ENCODE measurements around the gene METTL16. TPM values are rescaled to one million over a fixed set of nuclear protein-coding genes. Genes with fewer than 3 reads are reported as not detected.

The METTL16 gene
- total and polyA plus RNA-seq, 2 of the 8 experiments (the other 6 are each of a cell fraction or from before 2014, with no cell fraction given), result 22.8 to 59.4 TPM

- no peak overlapping the region for H2AK5ac ChIP-seq (ENCODE audit: low read depth, low read length)
- no peaks in the 10 kb centered on the region for H3K79me2 ChIP-seq (ENCODE audit: control insufficient read depth in 1 of 2, insufficient read depth in 2 of 2, low read length in 2 of 2)
- CTCF ChIA-PET (ENCODE audit: partially characterized antibody), result interaction anchor here (1.7 kb wide), 1 partner anchor 10 kb away, joined by 7 read pairs; no protein-coding TSS in a partner anchor
- H4K91ac ChIP-seq (replicated peaks; ENCODE audit: insufficient read length, low read length), result no peak overlapping the region
- DNase-seq (ENCODE audit: low read depth in 1 of 2, low spot score in 2 of 2), result no peak
- H3K27me3 ChIP-seq (replicated peaks in 1 of 4; ENCODE audit: control insufficient read depth in 3 of 4, extremely low read depth in 1 of 4, insufficient read depth in 3 of 4, low read length in 3 of 4), result no peaks in the 10 kb centered on the region
- no peak overlapping the region for H3K9ac ChIP-seq (replicated peaks in 1 of 4; ENCODE audit: extremely low read depth in 1 of 4, low read depth in 3 of 4, low read length in 3 of 4)
- POLR2A ChIA-PET (ENCODE audit: partially characterized antibody), result no interaction called here
- H4K8ac ChIP-seq (ENCODE audit: extremely low read depth, insufficient read depth, low read length), result no peak overlapping the region
- no peak for FAIRE-seq
- WGBS, 2 experiments (ENCODE audit: extremely low coverage in 1 of 2, insufficient coverage in 1 of 2, insufficient read length in 1 of 2, insufficient replicate concordance in 2 of 2, low coverage in 1 of 2, low lambda C conversion rate in 2 of 2, missing lambda C conversion rate in 1 of 2), result 96% methylated on average over 8 of the region's 8 CpGs; no CpG with 5 or more reads in 1 of the 2 experiments
- no peak overlapping the region for H3K27ac ChIP-seq (ENCODE audit: low read depth, low read length)
- H2BK5ac ChIP-seq (ENCODE audit: low read depth, low read length), result no peak overlapping the region
- H3K4me1 ChIP-seq (replicated peaks in 1 of 4; ENCODE audit: control insufficient read depth in 3 of 4, insufficient read depth in 4 of 4, low read length in 3 of 4), result no peaks in the 10 kb centered on the region
- no peak overlapping the region for H3K23ac ChIP-seq (ENCODE audit: insufficient read length)
- no peak overlapping the region for H3K4ac ChIP-seq (replicated peaks; ENCODE audit: insufficient read length, low read depth, low read length)
- no peak overlapping the region for H3K4me2 ChIP-seq (ENCODE audit: insufficient read depth in 1 of 2, low read depth in 2 of 2, low read length in 2 of 2)
- H3K36me3 ChIP-seq (ENCODE audit: control insufficient read depth in 2 of 4, insufficient read depth in 4 of 4, low read length in 3 of 4), result peaks cover 9 to 40% (median 27%) of the 10 kb centered on the region in 4 experiments; a peak in 7 of 8 replicates
- H2BK12ac ChIP-seq (ENCODE audit: low read depth, low read length), result no peak overlapping the region
- H4K5ac ChIP-seq (ENCODE audit: insufficient read length, low read depth, low read length), result no peak overlapping the region
- H3K4me3 ChIP-seq (ENCODE audit: extremely low read depth in 1 of 4, insufficient read depth in 2 of 4, low read depth in 3 of 4, low read length in 4 of 4), result no peak overlapping the region
- no peaks in the 10 kb centered on the region for H3K23me2 ChIP-seq (ENCODE audit: low read depth, low read length)
- no peak overlapping the region for H2BK120ac ChIP-seq (replicated peaks; ENCODE audit: low read depth, low read length)
- no peak overlapping the region for H2BK20ac ChIP-seq (ENCODE audit: low read length)
- H2AFZ ChIP-seq (ENCODE audit: low read length), result no peak overlapping the region
- no peak overlapping the region for H3K56ac ChIP-seq (replicated peaks; ENCODE audit: insufficient read length, low read depth, low read length)
- no peak overlapping the region for H3K14ac ChIP-seq (ENCODE audit: insufficient read length)
- no peaks in the 10 kb centered on the region for H3K79me1 ChIP-seq (ENCODE audit: low read depth, low read length)
- H2BK15ac ChIP-seq (ENCODE audit: low read length), result no peak overlapping the region
- H3K9me3 ChIP-seq (ENCODE audit: insufficient read depth in 2 of 2, low read depth in 1 of 2, low read length in 1 of 2), result no peaks in the 10 kb centered on the region
- no peaks in the 10 kb centered on the region for H4K20me1 ChIP-seq (replicated peaks in 1 of 2; ENCODE audit: control insufficient read depth in 1 of 2, insufficient read depth in 2 of 2, low read length in 2 of 2)
- H3K18ac ChIP-seq (ENCODE audit: extremely low read depth, low read length), result no peak overlapping the region
- TF ChIP-seq SP2 (IDR thresholded peaks at IDR 0.05; ENCODE audit: low read length), result no peak
- TF ChIP-seq CREB1 (IDR thresholded peaks at IDR 0.05), result no peak
Observed at GRCh38 chr17:2462481-2462880, 49.2 kb downstream of the METTL16 start.
